ENCODE results near the gene MOK. TPM values are rescaled to one million over a fixed set of nuclear protein-coding genes. Genes with fewer than 3 reads are reported as not detected.
"Not testable (repeated sequence)": the region's sequence is repeated elsewhere in the genome, so short reads cannot be mapped to it uniquely, and the experiment has no call there.

Gene MOK
- polyA plus RNA-seq, 1 donor from 2014 or later, result 63.6 TPM

GRCh38 chr14:102241147-102241546 is 63.8 kb downstream of the MOK start:
- TF ChIP-seq EZH2 (IDR thresholded peaks at IDR 0.05; ENCODE audit: borderline replicate concordance, insufficient read depth, low read length, poor library complexity, severe bottlenecking), result no peak
- no peak for TF ChIP-seq RAD21 (conservative IDR thresholded peaks at IDR 0.05)
- TF ChIP-seq EP300 (conservative IDR thresholded peaks at IDR 0.05; ENCODE audit: poor library complexity, severe bottlenecking), result no peak
- no peak for TF ChIP-seq CTCF (IDR thresholded peaks at IDR 0.05; ENCODE audit: poor library complexity, severe bottlenecking)
- TF ChIP-seq TAF1 (IDR thresholded peaks at IDR 0.05; ENCODE audit: low read depth), result no peak
- TF ChIP-seq MXI1 (conservative IDR thresholded peaks at IDR 0.05; ENCODE audit: poor library complexity, severe bottlenecking), result no peak
- no peak for TF ChIP-seq REST (IDR thresholded peaks at IDR 0.05; ENCODE audit: borderline replicate concordance)
- no peak for TF ChIP-seq SMC3 (conservative IDR thresholded peaks at IDR 0.05; ENCODE audit: poor library complexity)
- no peak for TF ChIP-seq POLR2AphosphoS5 (IDR thresholded peaks at IDR 0.05)
- Histone ChIP-seq H3K9me2 (ENCODE audit: insufficient read depth, low read length) (no peaks in the 10 kb centered on the region), H3K9ac (ENCODE audit: low read length) (no peak overlapping the region), H3F3A (ENCODE audit: insufficient read depth, low read length, poor library complexity, severe bottlenecking) (no peaks in the 10 kb centered on the region), H3K4me2 (ENCODE audit: low read length) (no peak overlapping the region), H3K9me3 (ENCODE audit: low read length) (no peaks in the 10 kb centered on the region), H3K27me3 (ENCODE audit: insufficient read depth, low read depth, low read length) (no peaks in the 10 kb centered on the region), H3K36me3 (ENCODE audit: insufficient read depth, low read length) (no peaks in the 10 kb centered on the region), H2AFZ (ENCODE audit: low read depth, low read length) (no peak overlapping the region), H4K20me1 (ENCODE audit: insufficient read depth) (no peaks in the 10 kb centered on the region), H3K27ac (ENCODE audit: low read length) (no peak overlapping the region), H3K79me2 (replicated peaks; ENCODE audit: insufficient read depth, low read length) (no peaks in the 10 kb centered on the region), H3K4me3 (ENCODE audit: low read length) (no peak overlapping the region)

DNA sequence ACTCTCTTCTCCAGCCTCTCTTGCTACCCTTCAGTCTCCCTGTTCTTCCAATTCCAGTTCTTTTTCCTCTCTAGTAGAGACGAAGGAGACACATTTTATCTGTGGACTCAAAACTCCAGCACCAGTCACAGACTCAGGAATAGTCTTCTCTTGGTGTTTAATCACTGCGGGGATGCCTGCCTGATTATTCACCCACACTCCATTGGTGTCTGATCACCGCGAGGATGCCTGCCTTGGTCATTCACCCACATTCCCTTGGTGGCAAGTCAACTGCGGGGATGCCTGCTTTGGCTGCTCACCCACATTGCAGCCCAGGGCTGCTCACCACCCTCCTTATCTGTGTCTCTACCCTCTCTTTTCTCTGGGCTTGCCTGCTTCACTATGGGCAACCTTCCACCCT is 64.5 kb downstream of the MOK start:
- not testable (repeated sequence) for H3K9me3 ChIP-seq (ENCODE audit: low read length); H4K20me1 ChIP-seq (ENCODE audit: insufficient read depth); H3K4me2 ChIP-seq (ENCODE audit: low read length); H3K79me2 ChIP-seq (replicated peaks; ENCODE audit: insufficient read depth, low read length); H3F3A ChIP-seq (ENCODE audit: insufficient read depth, low read length, poor library complexity, severe bottlenecking); H3K9ac ChIP-seq (ENCODE audit: low read length); H3K36me3 ChIP-seq (ENCODE audit: insufficient read depth, low read length); H3K27ac ChIP-seq (ENCODE audit: low read length); H3K27me3 ChIP-seq (ENCODE audit: insufficient read depth, low read depth, low read length); H3K9me2 ChIP-seq (ENCODE audit: insufficient read depth, low read length); H3K4me3 ChIP-seq (ENCODE audit: low read length); H2AFZ ChIP-seq (ENCODE audit: low read depth, low read length)

DNA sequence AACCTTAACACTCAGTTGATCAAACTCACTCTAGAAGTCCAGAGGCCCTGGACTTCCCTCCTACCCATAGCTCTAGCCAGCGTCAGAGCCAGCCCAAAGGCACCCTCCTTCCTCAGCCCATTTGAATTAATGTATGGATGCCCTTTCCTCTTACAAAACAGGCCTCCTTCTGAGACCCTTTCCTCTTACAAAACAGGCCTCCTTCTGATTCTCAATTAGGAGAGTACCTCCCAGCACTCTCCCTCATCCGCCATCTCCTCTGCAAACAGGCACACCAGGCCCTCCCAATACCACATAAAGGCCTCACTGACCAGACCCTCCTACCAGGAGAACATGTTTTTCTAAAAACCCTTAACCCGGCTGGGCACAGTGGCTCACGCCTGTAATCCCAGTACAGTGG is 65.7 kb downstream of the MOK start:
- H3F3A ChIP-seq (ENCODE audit: insufficient read depth, low read length, poor library complexity, severe bottlenecking), result no peaks in the 10 kb centered on the region
- H3K27ac ChIP-seq (ENCODE audit: low read length), result no peak overlapping the region
- no peak overlapping the region for H3K4me2 ChIP-seq (ENCODE audit: low read length)
- no peak overlapping the region for H3K4me3 ChIP-seq (ENCODE audit: low read length)
- no peaks in the 10 kb centered on the region for H3K27me3 ChIP-seq (ENCODE audit: insufficient read depth, low read depth, low read length)
- no peak overlapping the region for H2AFZ ChIP-seq (ENCODE audit: low read depth, low read length)
- no peaks in the 10 kb centered on the region for H3K36me3 ChIP-seq (ENCODE audit: insufficient read depth, low read length)
- no peak overlapping the region for H3K9ac ChIP-seq (ENCODE audit: low read length)
- H3K9me2 ChIP-seq (ENCODE audit: insufficient read depth, low read length), result no peaks in the 10 kb centered on the region
- H4K20me1 ChIP-seq (ENCODE audit: insufficient read depth), result no peaks in the 10 kb centered on the region
- no peaks in the 10 kb centered on the region for H3K9me3 ChIP-seq (ENCODE audit: low read length)
- TF ChIP-seq MXI1 (conservative IDR thresholded peaks at IDR 0.05; ENCODE audit: poor library complexity, severe bottlenecking), result no peak
- no peak for TF ChIP-seq EP300 (conservative IDR thresholded peaks at IDR 0.05; ENCODE audit: poor library complexity, severe bottlenecking)
- TF ChIP-seq RAD21 (conservative IDR thresholded peaks at IDR 0.05), result no peak
- no peak for TF ChIP-seq SMC3 (conservative IDR thresholded peaks at IDR 0.05; ENCODE audit: poor library complexity)
- TF ChIP-seq POLR2AphosphoS5 (IDR thresholded peaks at IDR 0.05), result no peak
- no peak for TF ChIP-seq CTCF (IDR thresholded peaks at IDR 0.05; ENCODE audit: poor library complexity, severe bottlenecking)
- no peak for TF ChIP-seq EZH2 (IDR thresholded peaks at IDR 0.05; ENCODE audit: borderline replicate concordance, insufficient read depth, low read length, poor library complexity, severe bottlenecking)
- no peak for TF ChIP-seq TAF1 (IDR thresholded peaks at IDR 0.05; ENCODE audit: low read depth)
- no peak for TF ChIP-seq REST (IDR thresholded peaks at IDR 0.05; ENCODE audit: borderline replicate concordance)
- no peaks in the 10 kb centered on the region for H3K79me2 ChIP-seq (replicated peaks; ENCODE audit: insufficient read depth, low read length)

Data from neural cell (in vitro differentiated cells).